DMS79 treated with DMSO at 0.1 percent for 48 hours (cell line): ENCODE results near the gene ALKBH5.
A peak's percentile ranks its signal among the peaks of the same experiment; 100 is the strongest.

Experiments
- DNase-seq: peaks from one replicate; lab custom pipeline; 2025; lab: John Stamatoyannopoulos, UW

ALKBH5 gene

DNA sequence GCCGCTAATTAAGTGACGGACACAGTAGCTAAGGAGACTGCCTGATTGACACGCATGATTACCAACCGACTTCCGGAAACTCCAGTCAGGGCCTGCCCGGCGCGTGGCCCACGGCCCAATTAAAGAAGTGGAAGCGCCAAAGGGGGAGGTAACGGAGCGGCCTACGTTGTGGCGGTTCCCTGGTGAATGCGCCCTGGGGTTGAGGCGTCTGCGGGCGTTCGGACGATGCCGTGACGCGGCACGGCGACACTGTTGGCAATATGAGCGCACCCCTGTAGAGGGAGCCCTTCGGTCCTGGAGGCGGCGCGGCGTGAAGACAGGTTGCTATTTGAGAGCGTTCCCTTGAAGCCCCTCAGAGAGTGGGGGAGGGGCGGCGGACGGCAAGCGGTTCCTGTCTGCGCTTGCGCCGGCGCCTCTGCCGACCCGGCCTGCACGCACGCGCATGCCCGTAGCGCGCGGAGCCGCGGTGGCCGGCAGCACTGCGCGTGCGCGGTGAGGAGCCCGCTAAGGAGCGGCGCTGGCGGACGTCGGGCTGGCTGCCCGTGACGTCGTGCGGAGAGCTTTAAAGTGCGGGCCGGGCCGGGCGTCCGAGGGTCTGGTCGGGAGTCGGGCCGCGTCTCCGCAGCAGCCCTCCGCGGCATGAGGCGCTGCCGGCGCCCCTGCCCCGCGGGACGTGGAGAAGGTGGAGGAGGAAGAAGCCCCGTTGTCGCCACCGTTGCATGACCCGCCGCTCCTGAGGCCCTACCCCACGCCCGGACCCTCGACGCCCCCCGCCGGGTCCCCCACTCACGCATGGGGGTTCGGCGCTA, at the start of gene ALKBH5:
TSS of gene ALKBH5 (plus strand) at position 495 of the 809 bp plus-strand sequence. CDS start 416 bp downstream, outside the sequence.
- peak; percentile 86 for DNase-seq

- DNase-seq, result no peak
These were observed 47.3 kb upstream of the ALKBH5 start for GRCh38 chr17:18136357-18136756.

GRCh38 chr17:18138065-18138749, 45.4 kb upstream of the ALKBH5 start:
- DNase-seq, result no peak

DNA sequence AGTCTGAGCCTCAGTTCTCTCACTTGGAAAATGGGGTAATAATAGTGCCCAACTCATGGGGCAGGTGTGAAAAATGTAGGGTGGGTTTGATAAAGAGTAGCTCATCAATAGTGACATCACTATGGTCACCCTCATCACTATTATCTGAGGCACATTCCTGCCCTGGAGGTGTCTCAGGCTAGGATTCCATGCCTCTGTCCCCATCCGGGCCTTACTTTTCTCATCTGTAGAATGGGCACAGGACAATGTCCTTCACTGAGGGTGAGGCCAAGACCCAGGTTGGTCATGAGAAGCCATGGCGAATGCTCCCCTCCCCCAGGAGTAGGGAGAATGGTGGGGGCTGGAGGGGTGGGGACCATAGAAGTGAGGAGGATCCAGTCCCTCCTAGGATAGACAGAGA, 44.5 kb upstream of the ALKBH5 start:
- no peak for DNase-seq

GRCh38 chr17:18139498-18139897, 44.1 kb upstream of the ALKBH5 start:
- no peak for DNase-seq

GRCh38 chr17:18139949-18140348, 43.7 kb upstream of the ALKBH5 start:
- DNase-seq, result no peak

- DNase-seq, result no peak
These were observed 43.0 kb upstream of the ALKBH5 start for GRCh38 chr17:18140648-18141047.

- DNase-seq, result peak; percentile 35
These were observed 42.3 kb upstream of the ALKBH5 start for GRCh38 chr17:18141210-18141803.

DNA sequence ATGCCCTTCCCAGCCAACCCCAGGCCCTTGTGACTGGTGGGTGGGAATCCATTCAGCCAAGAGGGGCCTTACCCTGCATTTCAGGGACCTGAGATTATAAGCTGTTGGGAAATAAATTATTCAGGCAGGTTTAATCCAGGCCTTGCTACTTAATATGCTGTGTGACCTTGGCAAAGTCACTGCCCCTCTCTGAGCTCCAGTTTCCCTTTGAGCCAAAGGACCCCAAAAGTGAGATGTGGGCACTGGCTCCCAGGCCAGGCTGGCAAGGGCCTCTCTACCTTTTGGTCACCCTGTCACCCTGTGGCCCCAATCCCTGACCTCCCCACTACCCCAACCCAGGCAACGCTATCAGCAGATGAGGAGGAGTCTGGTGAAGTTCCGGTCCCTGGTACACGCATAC, 41.2 kb upstream of the ALKBH5 start:
- no peak for DNase-seq

- DNase-seq, result no peak
These were observed 40.3 kb upstream of the ALKBH5 start for GRCh38 chr17:18143044-18143936.

- no peak for DNase-seq
These were observed 39.4 kb upstream of the ALKBH5 start for GRCh38 chr17:18144261-18144660.

- no peak for DNase-seq
These were observed 38.8 kb upstream of the ALKBH5 start for GRCh38 chr17:18144855-18145254.

GRCh38 chr17:18145811-18146210, 37.8 kb upstream of the ALKBH5 start:
- no peak for DNase-seq

GRCh38 chr17:18146259-18146658, 37.4 kb upstream of the ALKBH5 start:
- no peak for DNase-seq

- DNase-seq, result no peak
These were observed 36.6 kb upstream of the ALKBH5 start for GRCh38 chr17:18146980-18147379.

- DNase-seq, result no peak
These were observed 35.0 kb upstream of the ALKBH5 start for GRCh38 chr17:18148586-18148985.

- DNase-seq, result no peak
These were observed 32.3 kb upstream of the ALKBH5 start for GRCh38 chr17:18151290-18151689.

- no peak for DNase-seq
These were observed 28.4 kb upstream of the ALKBH5 start for GRCh38 chr17:18155179-18155578.

DNA sequence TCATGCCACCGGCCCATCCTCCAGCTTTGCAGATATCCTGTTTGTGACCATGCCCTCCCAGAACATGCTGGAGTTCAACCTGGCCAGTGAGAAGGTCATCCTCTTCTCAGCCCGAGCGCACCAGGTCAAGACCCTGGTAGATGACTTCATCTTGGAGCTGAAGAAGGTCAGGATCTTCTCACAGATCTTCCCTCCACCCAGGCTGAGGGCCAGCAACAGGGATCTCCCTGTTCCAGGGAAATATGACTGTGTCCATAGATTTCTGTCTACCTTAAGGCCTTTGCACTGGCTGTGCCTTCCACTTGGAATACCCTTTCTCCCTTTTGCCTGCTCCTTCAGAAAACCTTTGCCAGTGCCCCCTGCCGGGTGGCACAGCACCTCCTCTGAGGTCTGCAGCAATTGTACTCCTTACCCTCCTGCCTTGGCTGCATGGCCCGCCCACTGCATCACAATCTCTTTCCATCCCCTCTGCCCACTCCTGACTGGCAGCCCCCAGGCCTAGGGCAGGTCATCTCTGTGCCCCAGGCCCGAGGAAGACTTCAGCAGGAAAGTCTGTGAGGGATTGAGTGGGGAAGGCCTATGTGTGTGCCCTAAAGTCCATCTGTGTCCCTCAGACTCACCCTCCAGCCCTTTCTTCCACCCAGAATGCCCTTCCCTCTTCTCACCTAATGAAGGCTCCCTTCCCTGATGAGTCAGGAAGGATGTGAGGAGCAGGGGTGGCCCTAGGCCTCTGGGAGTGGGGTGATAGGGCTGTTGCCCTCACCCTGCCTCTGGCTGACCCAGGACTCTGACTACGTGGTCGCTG, 27.3 kb upstream of the ALKBH5 start:
- no peak for DNase-seq

DNA sequence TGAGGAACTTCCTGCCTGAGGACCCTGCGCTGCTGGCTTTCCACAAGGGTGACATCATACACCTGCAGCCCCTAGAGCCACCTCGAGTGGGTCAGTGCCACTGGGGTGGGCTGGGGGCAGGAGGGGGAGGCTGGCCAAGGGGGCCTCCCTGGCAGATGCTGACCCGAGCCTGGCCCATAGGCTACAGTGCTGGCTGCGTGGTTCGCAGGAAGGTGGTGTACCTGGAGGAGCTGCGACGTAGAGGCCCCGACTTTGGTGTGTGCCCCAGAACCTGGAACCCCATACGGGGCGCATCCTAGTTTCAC, 26.7 kb upstream of the ALKBH5 start:
- DNase-seq, result no peak

GRCh38 chr17:18157354-18157985, 26.2 kb upstream of the ALKBH5 start:
- no peak for DNase-seq
